ENCODE data around the gene TNNT2.

GRCh38 chr1:201391225-201391624 is 13.7 kb upstream of the TNNT2 start:
- no peak for TF ChIP-seq CTCF (IDR thresholded peaks at IDR 0.05)
- no peak for TF ChIP-seq POLR2A (IDR thresholded peaks at IDR 0.05)

Data from esophagus squamous epithelium (tissue), 4 donors.